CD14-positive monocyte (primary cell): ENCODE measurements around the gene CFAP74. TPM values are rescaled to one million over a fixed set of nuclear protein-coding genes. Genes with fewer than 3 reads are reported as not detected.
"Not testable (repeated sequence)": the region's sequence is repeated elsewhere in the genome, so short reads cannot be mapped to it uniquely, and the experiment has no call there.

Experiments used
- DNase-seq, 3 donors: peaks; one replicate each; pipeline ENCODE4 v3.0.0-alpha.2; 2011 to 2022
- H2AFZ ChIP-seq: 2 replicates; pipeline ENCODE4 v1.6.0; 2012; ENCODE audit warnings: mild to moderate bottlenecking, low read depth, low read length, inconsistent platforms; ENCODE audit not compliant: insufficient read depth, poor library complexity, severe bottlenecking
- H3K27ac ChIP-seq, 2 donors: 1 replicate in 1 of 2; 2 replicates in 1 of 2; pipeline ENCODE4 v1.5.1; 2012 to 2013; ENCODE audit warnings: low read length in 2 of 2, control low read depth in 1 of 2, inconsistent platforms in 1 of 2, low read depth in 1 of 2, mild to moderate bottlenecking in 1 of 2
- H3K27me3 ChIP-seq, 2 donors: one replicate each; pipeline versions ENCODE4 v1.6.0 to v1.6.1; 2011 to 2013; ENCODE audit warnings: low read length in 2 of 2; ENCODE audit not compliant: control insufficient read depth in 2 of 2, insufficient read depth in 2 of 2
- H3K36me3 ChIP-seq, 2 donors: replicated peaks in 1 of 2; 1 replicate in 1 of 2; 2 replicates in 1 of 2; pipeline versions ENCODE4 v1.5.1 to v1.6.1; 2012 to 2013; ENCODE audit warnings: low read length in 2 of 2, control low read depth in 1 of 2, inconsistent platforms in 1 of 2, mild to moderate bottlenecking in 1 of 2; ENCODE audit not compliant: insufficient read depth in 2 of 2, control insufficient read depth in 1 of 2
- H3K4me1 ChIP-seq, 2 donors: 1 replicate in 1 of 2; 2 replicates in 1 of 2; pipeline versions ENCODE4 v1.5.1 to v1.6.1; 2012 to 2013; ENCODE audit warnings: low read length in 2 of 2, control low read depth in 1 of 2, inconsistent platforms in 1 of 2, mild to moderate bottlenecking in 1 of 2, moderate library complexity in 1 of 2; ENCODE audit not compliant: insufficient read depth in 2 of 2, control insufficient read depth in 1 of 2
- H3K4me2 ChIP-seq: replicated peaks from 2 replicates; pipeline ENCODE3; 2012; ENCODE audit warnings: low read length, moderate library complexity, mild to moderate bottlenecking; ENCODE audit not compliant: poor library complexity, severe bottlenecking; ENCODE audit errors: extremely low read depth
- H3K4me3 ChIP-seq, 3 experiments: fragments of 200-600 bp in 1 of 3; sonication (generic) in 1 of 3; replicated peaks in 1 of 3; 1 replicate in 2 of 3; 2 replicates in 1 of 3; pipeline ENCODE4 v1.5.1; 2011 to 2013; ENCODE audit warnings: low read length in 3 of 3, mild to moderate bottlenecking in 3 of 3, control low read depth in 2 of 3, low read depth in 2 of 3, inconsistent platforms in 1 of 3, moderate library complexity in 1 of 3
- H3K79me2 ChIP-seq: 2 replicates; pipeline ENCODE4 v1.6.0; 2012; ENCODE audit warnings: mild to moderate bottlenecking, control low read depth, inconsistent platforms, low read length, moderate library complexity; ENCODE audit not compliant: insufficient read depth
- H3K9ac ChIP-seq: 2 replicates; pipeline ENCODE4 v1.6.0; 2017; ENCODE audit warnings: low read length, mild to moderate bottlenecking; ENCODE audit not compliant: insufficient read depth, poor library complexity, severe bottlenecking
- H3K9me3 ChIP-seq, 2 donors: replicated peaks in 1 of 2; 1 replicate in 1 of 2; 2 replicates in 1 of 2; pipeline versions ENCODE4 v1.5.1 to v1.6.1; 2012 to 2013; ENCODE audit warnings: low read length in 2 of 2, control low read depth in 1 of 2; ENCODE audit not compliant: control insufficient read depth in 1 of 2, insufficient read depth in 1 of 2
- H4K20me1 ChIP-seq: 2 replicates; pipeline ENCODE4 v1.6.0; 2012; ENCODE audit warnings: mild to moderate bottlenecking, low read length, control low read depth, moderate library complexity; ENCODE audit not compliant: insufficient read depth
- H3K27ac Mint-ChIP-seq, 7 donors: one replicate each; pipeline ENCODE4 v1.8.0; 2020; ENCODE audit warnings: mild to moderate bottlenecking in 7 of 7, mixed read lengths in 7 of 7, moderate library complexity in 6 of 7, inconsistent platforms in 2 of 7
- H3K27me3 Mint-ChIP-seq, 3 donors: one replicate each; pipeline ENCODE4 v1.8.0; 2021 to 2022; ENCODE audit warnings: low read depth in 3 of 3, mild to moderate bottlenecking in 3 of 3, mixed read lengths in 3 of 3, moderate library complexity in 3 of 3, inconsistent platforms in 1 of 3
- H3K36me3 Mint-ChIP-seq, 2 donors: one replicate each; pipeline ENCODE4 v1.8.0; 2020; ENCODE audit warnings: mixed read lengths in 2 of 2, inconsistent platforms in 1 of 2, mild to moderate bottlenecking in 1 of 2
- H3K4me1 Mint-ChIP-seq: one replicate; pipeline ENCODE4 v1.8.0; 2020; ENCODE audit warnings: mild to moderate bottlenecking, mixed read lengths
- H3K4me3 Mint-ChIP-seq, 2 donors: one replicate each; pipeline ENCODE4 v1.8.0; 2020; ENCODE audit warnings: mild to moderate bottlenecking in 2 of 2, mixed read lengths in 2 of 2, moderate library complexity in 1 of 2
- H3K9me3 Mint-ChIP-seq, 7 donors: one replicate each; pipeline ENCODE4 v1.8.0; 2020 to 2022; ENCODE audit warnings: mixed read lengths in 7 of 7, mild to moderate bottlenecking in 6 of 7, moderate library complexity in 6 of 7, inconsistent platforms in 2 of 7
- CTCF ChIP-seq: fragments of 200-600 bp; IDR thresholded peaks from one replicate; pipeline ENCODE4 v1.8.0; 2022; ENCODE audit warnings: antibody characterized with exemption, mild to moderate bottlenecking
- WGBS: methylation state at CpG from one replicate; pipeline ENCODE4 v1.1.5; 2013; ENCODE audit warnings: missing lambda C conversion rate; ENCODE audit not compliant: insufficient coverage; 5-methylcytosine and 5-hydroxymethylcytosine counted together
- intact Hi-C, 2 donors: fragments of 100-400 bp; cut with micrococcal nuclease; formaldehyde crosslinking; loops; one replicate each; pipeline versions ENCODE4 v1.15.0 to v1.15.1; 2023
- polyA plus RNA-seq, 3 donors: library from polyadenylated mRNA; depleted of rRNA in 1 of 3; unstranded in 2 of 3; stranded (reverse) in 1 of 3; fragments of 300-500 nt in 2 of 3; fragments of >200 nt in 1 of 3; fragmentation: Illumina TruSeq in 2 of 3; gene quantifications; 1 replicate in 2 of 3; 2 replicates in 1 of 3; pipeline ENCODE4 v1.2.3, GENCODE V29; 2012 to 2021

Gene CFAP74
- polyA plus RNA-seq, 3 donors: not detected

- peak overlapping the region; percentile 83 to 93 (median 88) for H3K27ac Mint-ChIP-seq
- no peaks in the 10 kb centered on the region for H3K9me3 ChIP-seq
- H3K27me3 Mint-ChIP-seq: peaks cover 5 to 11% (median 11%) of the 10 kb centered on the region in 3 donors
- peak overlapping the region; percentile 86 for H3K4me2 ChIP-seq
- peaks cover 35 to 53% of the 10 kb centered on the region in 2 donors for H3K4me1 ChIP-seq
- H3K4me3 Mint-ChIP-seq: peak overlapping the region; percentile 87
- H3K79me2 ChIP-seq: peaks cover 73% of the 10 kb centered on the region
- peak overlapping the region; percentile 93 for H3K9ac ChIP-seq
- H4K20me1 ChIP-seq: peaks cover 61% of the 10 kb centered on the region
- peaks cover 3 to 9% of the 10 kb centered on the region in 2 donors for H3K36me3 Mint-ChIP-seq
- peak overlapping the region; percentile 76 to 91 for H3K27ac ChIP-seq
- no peak overlapping the region for H2AFZ ChIP-seq
- peaks cover 59% of the 10 kb centered on the region for H3K4me1 Mint-ChIP-seq
- under 1% methylated on average over 87 of the region's 88 CpGs for WGBS
- no peak for TF ChIP-seq CTCF
- H3K36me3 ChIP-seq: no peaks in the 10 kb centered on the region
- H3K9me3 Mint-ChIP-seq: no peaks in the 10 kb centered on the region
- peak overlapping the region; percentile 76 to 98 (median 89) for H3K4me3 ChIP-seq
- peaks cover 0 to 2% of the 10 kb centered on the region in 2 donors for H3K27me3 ChIP-seq
- intact Hi-C loops: loop anchor here (5.0 to 10.0 kb wide), 4 partner anchors 33 to 113 kb away; partner anchors contain the start of gene NADK (in 1 of the 2)
- peak; percentile 87 to 90 (median 88) for DNase-seq
These were observed 113.6 kb downstream of the CFAP74 start for GRCh38 chr1:1889847-1890505.

- Mint-ChIP-seq H3K36me3 (peaks cover 3 to 16% of the 10 kb centered on the region in 2 donors), H3K9me3 (no peaks in the 10 kb centered on the region), H3K27me3 (peaks cover 2 to 6% (median 5%) of the 10 kb centered on the region in 3 donors), H3K4me3 (peak overlapping the region; percentile 87), H3K27ac (peak overlapping the region; percentile 83 to 91 (median 88)), H3K4me1 (peaks cover 57% of the 10 kb centered on the region)
- Histone ChIP-seq H3K4me2 (peak overlapping the region; percentile 86), H3K79me2 (peaks cover 80% of the 10 kb centered on the region), H3K4me1 (peaks cover 35 to 54% of the 10 kb centered on the region in 2 donors), H3K36me3 (no peaks in the 10 kb centered on the region), H3K9ac (peak overlapping the region; percentile 93), H4K20me1 (peaks cover 69% of the 10 kb centered on the region), H3K27me3 (no peaks in the 10 kb centered on the region), H3K27ac (peak overlapping the region; percentile 76 to 91), H3K9me3 (no peaks in the 10 kb centered on the region), H2AFZ (no peak overlapping the region), H3K4me3 (peak overlapping the region; percentile 76 to 98 (median 89))
- intact Hi-C loops: no loop called here
- TF ChIP-seq CTCF: no peak
- DNase-seq: no peak
- WGBS: 10% methylated on average over 4 of the region's 9 CpGs
These were observed 114.4 kb downstream of the CFAP74 start for GRCh38 chr1:1889090-1889750.

DNA sequence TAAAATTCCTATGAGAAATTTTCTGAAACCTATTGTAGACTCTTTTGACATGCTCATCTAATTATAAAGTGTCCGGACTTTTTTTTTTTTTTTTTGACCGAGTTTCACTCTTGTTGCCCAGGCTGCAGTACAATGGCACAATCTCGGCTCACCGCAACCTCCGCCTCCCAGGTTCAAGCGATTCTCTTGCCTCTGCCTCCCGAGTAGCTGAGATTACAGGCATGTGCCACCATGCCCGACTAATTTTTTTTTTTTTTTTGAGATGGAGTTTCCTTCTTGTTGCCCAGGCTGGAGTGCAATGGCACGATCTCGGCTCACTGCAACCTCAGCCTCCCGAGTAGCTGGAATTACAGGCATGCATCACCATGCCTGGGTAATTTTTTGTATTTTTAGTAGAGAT is 119.7 kb downstream of the CFAP74 start:
- H3K27ac ChIP-seq: peak overlapping the region in 1 of 2 donors; percentile 66
- H3K9me3 Mint-ChIP-seq, H3K36me3 ChIP-seq, H3K4me2 ChIP-seq, H3K9me3 ChIP-seq, H3K4me3 ChIP-seq, H3K4me3 Mint-ChIP-seq, intact Hi-C loops, H2AFZ ChIP-seq, H3K27me3 Mint-ChIP-seq, H3K27me3 ChIP-seq, DNase-seq, H3K9ac ChIP-seq: not testable (repeated sequence)
- Mint-ChIP-seq H3K27ac (peak overlapping the region in 4 of 7 donors; percentile 55 to 78 (median 70)), H3K36me3 (peaks cover 7 to 42% of the 10 kb centered on the region in 2 donors), H3K4me1 (peaks cover 72% of the 10 kb centered on the region)
- H3K79me2 ChIP-seq: peaks cover 100% of the 10 kb centered on the region
- peaks cover 100% of the 10 kb centered on the region for H4K20me1 ChIP-seq
- WGBS: 70% methylated on average over 2 of the region's 11 CpGs
- H3K4me1 ChIP-seq: peaks cover 20 to 36% of the 10 kb centered on the region in 2 donors
